B cell (primary cell): ENCODE data around the gene KRTAP10-1. TPM values are rescaled to one million over a fixed set of nuclear protein-coding genes. Genes with fewer than 3 reads are reported as not detected.

ENCODE experiments used
- ATAC-seq: fragments of 200-7000 bp; cut with Tn5 transposase; one replicate; pipeline ENCODE4 v1.10.0; 2021; ENCODE audit warnings: low read depth, mild to moderate bottlenecking, moderate number of reproducible peaks, moderate library complexity
- CTCF ChIA-PET: fragments of 350-600 bp; sonication (Branson Sonifier 250); formaldehyde crosslinking; loops from one replicate; lab custom pipeline; 2021; ENCODE audit warnings: antibody characterized with exemption, inconsistent platforms; lab: Charles Lee
- POLR2A ChIA-PET: fragments of 350-600 bp; sonication (Branson Sonifier 250); formaldehyde crosslinking; loops from one replicate; lab custom pipeline; 2021; ENCODE audit warnings: antibody characterized with exemption; lab: Charles Lee
- DNase-seq: peaks from one replicate; pipeline ENCODE4 v3.0.0; 2013
- H2AFZ ChIP-seq: 2 replicates; pipeline ENCODE4 v1.6.1; 2012; ENCODE audit warnings: mild to moderate bottlenecking, low read depth, low read length; ENCODE audit not compliant: insufficient read depth, poor library complexity, severe bottlenecking
- H3K27ac ChIP-seq, 2 donors: 1 replicate in 1 of 2; 2 replicates in 1 of 2; pipeline ENCODE4 v1.5.1; 2012 to 2013; ENCODE audit warnings: low read length in 2 of 2, mild to moderate bottlenecking in 2 of 2, moderate library complexity in 1 of 2
- H3K27me3 ChIP-seq, 4 experiments: fragments of 200-600 bp in 1 of 4; sonication (generic) in 1 of 4; replicated peaks in 1 of 4; 1 replicate in 2 of 4; 2 replicates in 2 of 4; pipeline versions ENCODE4 v1.6.1 to v1.7.0; 2013 to 2016; ENCODE audit warnings: low read length in 3 of 4, mild to moderate bottlenecking in 2 of 4, mixed read lengths in 1 of 4, moderate library complexity in 1 of 4; ENCODE audit not compliant: insufficient read depth in 4 of 4, control insufficient read depth in 3 of 4; ENCODE audit errors: control extremely low read depth in 1 of 4
- H3K36me3 ChIP-seq, 2 experiments: replicated peaks in 1 of 2; 1 replicate in 1 of 2; 2 replicates in 1 of 2; pipeline versions ENCODE4 v1.6.1 to v1.7.1; 2013; ENCODE audit warnings: low read length in 1 of 2; ENCODE audit not compliant: insufficient read depth in 2 of 2, control insufficient read depth in 1 of 2; ENCODE audit errors: control extremely low read depth in 1 of 2, extremely low read depth in 1 of 2
- H3K4me1 ChIP-seq, 2 donors: fragments of 200-600 bp in 1 of 2; sonication (generic) in 1 of 2; 1 replicate in 1 of 2; 2 replicates in 1 of 2; pipeline versions ENCODE4 v1.5.1 to v1.6.1; 2013 to 2017; ENCODE audit warnings: low read length in 2 of 2; ENCODE audit not compliant: control insufficient read depth in 2 of 2, insufficient read depth in 2 of 2
- H3K4me2 ChIP-seq: replicated peaks from 2 replicates; pipeline ENCODE3; 2012; ENCODE audit warnings: mild to moderate bottlenecking, low read depth, low read length; ENCODE audit not compliant: poor library complexity, severe bottlenecking
- H3K4me3 ChIP-seq, 5 experiments: fragments of 200-600 bp in 1 of 5; sonication (generic) in 1 of 5; 1 replicate in 3 of 5; 2 replicates in 2 of 5; pipeline versions ENCODE4 v1.5.1 to v1.7.0; 2011 to 2016; ENCODE audit warnings: low read length in 4 of 5, mild to moderate bottlenecking in 4 of 5, low read depth in 2 of 5, control low read depth in 1 of 5, moderate library complexity in 1 of 5; ENCODE audit not compliant: insufficient read depth in 1 of 5; ENCODE audit errors: control extremely low read depth in 1 of 5, extremely low read depth in 1 of 5
- H3K79me2 ChIP-seq: fragments of 200-600 bp; sonication (generic); one replicate; pipeline ENCODE4 v1.6.0; 2016; ENCODE audit warnings: low read length; ENCODE audit not compliant: control insufficient read depth, insufficient read depth
- H3K9ac ChIP-seq: fragments of 200-600 bp; sonication (generic); 2 replicates; pipeline ENCODE4 v1.6.1; 2017; ENCODE audit warnings: mild to moderate bottlenecking, low read length, moderate library complexity
- H3K9me3 ChIP-seq, 3 donors: one replicate each; pipeline versions ENCODE4 v1.6.1 to v1.7.1; 2013; ENCODE audit warnings: low read length in 2 of 3; ENCODE audit not compliant: control insufficient read depth in 2 of 3, insufficient read depth in 1 of 3; ENCODE audit errors: control extremely low read depth in 1 of 3
- H4K20me1 ChIP-seq: 2 replicates; pipeline ENCODE4 v1.6.0; 2012; ENCODE audit warnings: mild to moderate bottlenecking, low read length; ENCODE audit not compliant: insufficient read depth, control insufficient read depth, poor library complexity, severe bottlenecking
- H3K27ac Mint-ChIP-seq: one replicate; pipeline ENCODE4 v1.8.0; 2021; ENCODE audit warnings: mixed read lengths
- H3K27me3 Mint-ChIP-seq: one replicate; pipeline ENCODE4 v1.8.0; 2021; ENCODE audit warnings: mixed read lengths
- H3K4me1 Mint-ChIP-seq: one replicate; pipeline ENCODE4 v1.8.0; 2021; ENCODE audit warnings: mixed read lengths
- H3K4me3 Mint-ChIP-seq: one replicate; pipeline ENCODE4 v1.8.0; 2021; ENCODE audit warnings: mixed read lengths
- H3K9me3 Mint-ChIP-seq: one replicate; pipeline ENCODE4 v1.8.0; 2022; ENCODE audit warnings: mixed read lengths; ENCODE audit not compliant: insufficient read depth
- CTCF ChIP-seq: fragments of 200-600 bp; IDR thresholded peaks from one replicate; pipeline ENCODE4 v1.8.0; 2022; ENCODE audit warnings: antibody characterized with exemption, mild to moderate bottlenecking
- EZH2 ChIP-seq: IDR thresholded peaks from 2 replicates; pipeline ENCODE4 v1.6.1; 2012; ENCODE audit warnings: borderline replicate concordance, low read depth, mild to moderate bottlenecking, moderate library complexity, low read length; ENCODE audit not compliant: insufficient read depth, poor library complexity, severe bottlenecking
- whole genome bisulfite sequencing: methylation state at CpG from one replicate; pipeline ENCODE4 v1.1.5; 2013; ENCODE audit warnings: missing lambda C conversion rate; ENCODE audit not compliant: insufficient coverage; 5-methylcytosine and 5-hydroxymethylcytosine counted together
- intact Hi-C: fragments of 100-400 bp; cut with micrococcal nuclease; formaldehyde crosslinking; loops from one replicate; pipeline ENCODE4 v1.10.0; 2022
- polyA plus RNA-seq: library from polyadenylated mRNA; depleted of rRNA; stranded (reverse); fragments of >200 nt; gene quantifications from 2 replicates; pipeline ENCODE4 v1.2.3, GENCODE V29; 2012
- total RNA-seq, 2 donors: library from RNA; stranded (reverse); fragments of 120-200 nt in 1 of 2; gene quantifications; 1 replicate in 1 of 2; 2 replicates in 1 of 2; pipeline versions ENCODE4 v1.2.3 to v1.2.4, GENCODE V29; 2013 to 2022

The KRTAP10-1 gene
- total and polyA plus RNA-seq, 2 donors (not counting 1 experiment from before 2014, with no cell fraction given) = not detected

DNA sequence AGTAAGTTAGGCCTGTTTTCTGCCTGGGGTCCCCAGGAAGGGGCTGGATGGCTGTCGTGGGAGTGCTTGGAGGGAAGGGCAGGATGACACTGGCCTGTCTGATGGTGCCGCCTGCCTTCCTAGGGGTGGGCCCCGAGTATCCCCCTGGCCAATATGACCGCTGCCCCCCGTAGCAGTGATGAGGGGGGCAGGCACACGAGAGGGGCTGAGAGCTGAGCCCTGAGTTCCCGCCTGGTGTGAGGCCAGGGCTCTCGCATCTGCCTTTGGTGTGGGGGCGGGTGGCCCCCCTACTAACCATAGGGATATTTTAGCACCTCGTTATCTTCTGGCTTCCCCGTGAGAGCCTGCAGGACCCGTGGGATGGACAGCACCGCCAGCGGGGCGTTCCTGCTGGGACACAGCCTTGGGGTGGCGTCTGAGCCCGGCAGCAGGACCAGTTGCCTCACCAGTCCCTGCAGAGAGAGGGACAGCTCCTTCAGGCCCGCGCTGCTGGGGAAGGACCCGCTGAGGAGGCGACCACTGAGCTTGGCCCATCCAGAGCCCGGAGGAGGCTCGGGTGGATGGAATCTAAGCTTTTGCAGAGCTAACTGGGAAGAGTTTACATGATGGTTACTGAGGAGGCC, 10.4 kb downstream of the KRTAP10-1 start:
- 81% methylated on average over 22 of the region's 23 CpGs for WGBS
- H3K9ac ChIP-seq = no peak overlapping the region
- no peaks in the 10 kb centered on the region for H3K4me1 ChIP-seq
- POLR2A ChIA-PET = no interaction called here
- peaks cover 0 to 3% (median 0%) of the 10 kb centered on the region in 3 donors for H3K9me3 ChIP-seq
- H3K4me3 ChIP-seq = no peak overlapping the region
- no peaks in the 10 kb centered on the region for H4K20me1 ChIP-seq
- CTCF ChIA-PET = no interaction called here
- H3K4me1 Mint-ChIP-seq = no peaks in the 10 kb centered on the region
- no peak for TF ChIP-seq EZH2
- TF ChIP-seq CTCF = no peak
- H2AFZ ChIP-seq = no peak overlapping the region
- DNase-seq (no peak), ATAC-seq (no peak)
- H3K36me3 ChIP-seq = no peaks in the 10 kb centered on the region
- peaks cover 8% of the 10 kb centered on the region for H3K27me3 Mint-ChIP-seq
- intact Hi-C loops = no loop called here
- H3K27me3 ChIP-seq = no peaks in the 10 kb centered on the region
- H3K27ac Mint-ChIP-seq = no peak overlapping the region
- H3K27ac ChIP-seq = no peak overlapping the region
- H3K9me3 Mint-ChIP-seq = no peaks in the 10 kb centered on the region
- no peak overlapping the region for H3K4me2 ChIP-seq
- no peaks in the 10 kb centered on the region for H3K79me2 ChIP-seq
- no peak overlapping the region for H3K4me3 Mint-ChIP-seq

DNA sequence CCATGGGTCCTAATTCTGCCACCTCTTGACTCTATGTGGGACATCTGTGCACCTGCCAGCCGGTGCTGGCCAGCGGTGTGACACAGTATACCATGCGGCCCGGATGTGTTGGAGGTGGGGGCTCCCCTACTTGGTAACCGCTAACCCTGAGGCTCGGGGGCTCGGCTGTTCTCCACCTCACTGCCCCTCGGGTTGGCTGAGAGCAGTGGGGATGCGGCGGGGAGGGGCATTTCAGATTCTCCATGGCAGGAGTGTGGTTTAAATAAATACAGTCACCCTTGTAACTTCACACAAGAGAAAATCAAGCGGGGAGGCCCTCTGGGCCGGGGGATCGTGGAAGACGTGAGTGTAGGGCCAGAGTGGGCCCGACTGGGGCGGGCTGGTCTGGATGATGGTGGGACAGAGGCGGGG, 11.0 kb downstream of the KRTAP10-1 start:
- H3K36me3 ChIP-seq = no peaks in the 10 kb centered on the region
- H3K4me2 ChIP-seq = no peak overlapping the region
- no peak overlapping the region for H2AFZ ChIP-seq
- CTCF ChIA-PET = no interaction called here
- H4K20me1 ChIP-seq = no peaks in the 10 kb centered on the region
- H3K9ac ChIP-seq = no peak overlapping the region
- no peak for ATAC-seq
- peaks cover 8% of the 10 kb centered on the region for H3K27me3 Mint-ChIP-seq
- 94% methylated on average over 12 of the region's 17 CpGs for WGBS
- no peak for TF ChIP-seq CTCF
- no peak for TF ChIP-seq EZH2
- H3K27me3 ChIP-seq = no peaks in the 10 kb centered on the region
- POLR2A ChIA-PET = no interaction called here
- H3K9me3 Mint-ChIP-seq = no peaks in the 10 kb centered on the region
- no peak overlapping the region for H3K4me3 ChIP-seq
- H3K4me1 ChIP-seq = no peaks in the 10 kb centered on the region
- H3K27ac ChIP-seq = no peak overlapping the region
- no peak overlapping the region for H3K27ac Mint-ChIP-seq
- no peak overlapping the region for H3K4me3 Mint-ChIP-seq
- H3K79me2 ChIP-seq = no peaks in the 10 kb centered on the region
- no peaks in the 10 kb centered on the region for H3K4me1 Mint-ChIP-seq
- no peaks in the 10 kb centered on the region for H3K9me3 ChIP-seq
- intact Hi-C loops = no loop called here
- DNase-seq = no peak
